ENCODE data around the gene SMCO2. TPM values are rescaled to one million over a fixed set of nuclear protein-coding genes. Genes with fewer than 3 reads are reported as not detected.

The SMCO2 gene
- total and polyA plus RNA-seq, 7 experiments from 2014 or later = 0.99 TPM; not detected in 6

DNA sequence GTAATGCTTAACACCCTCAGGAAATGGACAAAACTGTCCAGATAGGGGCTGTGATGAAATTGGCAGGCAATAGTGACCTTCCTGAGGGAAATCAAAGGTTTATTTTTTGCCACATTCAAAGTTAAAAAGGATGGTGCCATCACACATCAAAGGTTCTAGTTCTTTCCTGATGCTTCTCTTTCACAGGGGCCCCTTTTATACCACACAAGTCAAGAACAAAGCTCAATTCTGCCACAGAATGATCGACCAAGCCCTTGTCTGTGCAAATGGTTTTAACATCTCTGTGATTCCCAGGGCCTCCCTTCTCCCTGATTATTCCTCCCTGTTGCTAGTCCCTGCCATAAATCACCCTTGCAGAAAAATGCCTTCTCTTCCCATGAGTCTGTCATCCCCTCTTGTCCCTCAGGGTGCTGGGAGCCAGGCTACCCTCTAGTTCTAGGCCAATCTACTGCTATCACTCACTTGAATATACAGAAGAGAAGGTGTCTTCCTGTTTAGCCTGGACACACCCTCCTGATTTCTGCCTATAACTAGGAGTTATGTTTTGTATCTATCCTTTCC is 22.7 kb downstream of the SMCO2 start:
- no peaks in the 10 kb centered on the region for H3K36me3 ChIP-seq (ENCODE audit: control insufficient read depth in 2 of 3, insufficient read depth in 3 of 3, low read length in 3 of 3)
- no peaks in the 10 kb centered on the region for H3K27me3 ChIP-seq (ENCODE audit: control insufficient read depth in 2 of 2, insufficient read depth in 2 of 2, low read length in 2 of 2)
- Mint-ChIP-seq H3K4me1 (peaks cover 9 to 54% (median 23%) of the 10 kb centered on the region in 7 donors), H3K9me3 (peaks cover 0 to 7% (median 0%) of the 10 kb centered on the region in 11 donors), H3K36me3 (peaks cover 0 to 31% (median 0%) of the 10 kb centered on the region in 5 donors), H3K27me3 (peaks cover 0 to 4% (median 0%) of the 10 kb centered on the region in 5 donors), H3K27ac (no peak overlapping the region), H3K4me3 (no peak overlapping the region)
- no peaks in the 10 kb centered on the region for H3K9me3 ChIP-seq (ENCODE audit: control insufficient read depth in 2 of 3, low read length in 3 of 3)
- H3K4me1 ChIP-seq (ENCODE audit: control insufficient read depth in 2 of 2, insufficient read depth in 2 of 2, low read length in 2 of 2) = peaks cover 0 to 4% of the 10 kb centered on the region in 2 donors
- CTCF ChIA-PET = no interaction called here
- no peak overlapping the region for H3K4me3 ChIP-seq (ENCODE audit: low read length)
- ATAC-seq = no peak
- intact Hi-C loops (cut with micrococcal nuclease) = no loop called here
- POLR2A ChIA-PET = no interaction called here
- DNase-seq = no peak
- no peak overlapping the region for H3K27ac ChIP-seq (ENCODE audit: low read depth, low read length)

DNA sequence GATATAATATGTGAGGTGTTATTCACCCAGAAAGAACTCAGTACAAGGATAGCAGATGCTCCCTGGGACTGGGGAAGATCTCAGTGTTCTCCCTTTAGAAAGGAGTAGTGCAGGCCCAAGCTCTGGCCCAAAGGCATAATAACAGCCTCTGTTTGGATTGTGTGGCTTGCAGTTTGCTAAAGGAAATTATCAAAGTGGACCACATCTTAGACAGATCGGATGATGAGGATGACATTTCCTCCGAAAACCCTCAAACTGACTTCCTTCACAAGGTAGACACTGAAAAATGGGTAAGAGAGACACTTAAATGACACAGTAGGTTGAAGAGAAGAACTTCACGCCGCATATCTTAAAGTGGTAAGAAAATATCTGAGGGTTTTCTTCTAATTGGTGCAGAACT is 26.1 kb downstream of the SMCO2 start:
- H3K27ac Mint-ChIP-seq = peak overlapping the region in 1 of 9 donors; percentile 48
- no peaks in the 10 kb centered on the region for H3K27me3 Mint-ChIP-seq
- H3K4me3 Mint-ChIP-seq = peak overlapping the region in 2 of 10 donors; percentile 13 to 67
- H3K36me3 ChIP-seq (ENCODE audit: control insufficient read depth in 2 of 3, insufficient read depth in 3 of 3, low read length in 3 of 3) = no peaks in the 10 kb centered on the region
- ATAC-seq (no peak), DNase-seq (peak in 3 of 9 donors; percentile 2 to 16 (median 11))
- peaks cover under 1 to 25% (median 19%) of the 10 kb centered on the region in 11 donors for H3K9me3 Mint-ChIP-seq
- H3K27me3 ChIP-seq (ENCODE audit: control insufficient read depth in 2 of 2, insufficient read depth in 2 of 2, low read length in 2 of 2) = no peaks in the 10 kb centered on the region
- H3K4me1 Mint-ChIP-seq = peaks cover 9 to 43% (median 23%) of the 10 kb centered on the region in 7 donors
- ChIA-PET CTCF (no interaction called here), POLR2A (no interaction called here)
- H3K36me3 Mint-ChIP-seq = peaks cover 3 to 41% (median 7%) of the 10 kb centered on the region in 5 donors
- peaks cover 0 to 4% of the 10 kb centered on the region in 2 donors for H3K4me1 ChIP-seq (ENCODE audit: control insufficient read depth in 2 of 2, insufficient read depth in 2 of 2, low read length in 2 of 2)
- peaks cover 0 to under 1% (median 0%) of the 10 kb centered on the region in 3 experiments for H3K9me3 ChIP-seq (ENCODE audit: control insufficient read depth in 2 of 3, low read length in 3 of 3)
- no peak overlapping the region for H3K27ac ChIP-seq (ENCODE audit: low read depth, low read length)
- intact Hi-C loops (cut with micrococcal nuclease) = no loop called here
- no peak overlapping the region for H3K4me3 ChIP-seq (ENCODE audit: low read length)

DNA sequence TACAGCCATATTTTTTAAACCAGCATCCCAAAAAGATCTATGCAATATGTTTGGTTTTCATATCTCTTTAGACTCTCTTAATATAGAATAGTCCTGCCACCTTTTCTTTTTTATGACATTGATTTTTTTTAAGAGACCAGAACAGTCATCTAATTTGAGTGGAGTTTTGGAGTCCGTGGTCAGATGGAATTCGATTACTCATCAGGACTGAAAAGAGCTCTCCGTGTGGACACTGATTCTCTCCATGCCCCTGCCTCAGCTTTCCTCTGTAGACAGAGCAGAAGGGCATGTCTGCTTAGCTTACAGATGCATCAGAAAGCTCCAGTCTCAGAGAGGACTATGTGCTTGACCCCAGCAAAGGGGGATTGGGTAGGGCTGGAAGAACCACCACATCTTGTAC is 27.8 kb downstream of the SMCO2 start:
- Mint-ChIP-seq H3K4me3 (no peak overlapping the region), H3K4me1 (peaks cover 7 to 29% (median 20%) of the 10 kb centered on the region in 7 donors), H3K36me3 (peaks cover 4 to 46% (median 11%) of the 10 kb centered on the region in 5 donors), H3K27ac (no peak overlapping the region), H3K27me3 (no peaks in the 10 kb centered on the region), H3K9me3 (peaks cover 5 to 35% (median 28%) of the 10 kb centered on the region in 11 donors)
- ChIA-PET CTCF (no interaction called here), POLR2A (no interaction called here)
- Histone ChIP-seq H3K27me3 (ENCODE audit: control insufficient read depth in 2 of 2, insufficient read depth in 2 of 2, low read length in 2 of 2) (no peaks in the 10 kb centered on the region), H3K27ac (ENCODE audit: low read depth, low read length) (no peak overlapping the region), H3K36me3 (ENCODE audit: control insufficient read depth in 2 of 3, insufficient read depth in 3 of 3, low read length in 3 of 3) (no peaks in the 10 kb centered on the region), H3K4me3 (ENCODE audit: low read length) (no peak overlapping the region), H3K4me1 (ENCODE audit: control insufficient read depth in 2 of 2, insufficient read depth in 2 of 2, low read length in 2 of 2) (peaks cover 0 to under 1% of the 10 kb centered on the region in 2 donors), H3K9me3 (ENCODE audit: control insufficient read depth in 2 of 3, low read length in 3 of 3) (peaks cover 0 to 14% (median 8%) of the 10 kb centered on the region in 3 experiments)
- intact Hi-C loops (cut with micrococcal nuclease) = no loop called here
- ATAC-seq (no peak), DNase-seq (no peak)

DNA sequence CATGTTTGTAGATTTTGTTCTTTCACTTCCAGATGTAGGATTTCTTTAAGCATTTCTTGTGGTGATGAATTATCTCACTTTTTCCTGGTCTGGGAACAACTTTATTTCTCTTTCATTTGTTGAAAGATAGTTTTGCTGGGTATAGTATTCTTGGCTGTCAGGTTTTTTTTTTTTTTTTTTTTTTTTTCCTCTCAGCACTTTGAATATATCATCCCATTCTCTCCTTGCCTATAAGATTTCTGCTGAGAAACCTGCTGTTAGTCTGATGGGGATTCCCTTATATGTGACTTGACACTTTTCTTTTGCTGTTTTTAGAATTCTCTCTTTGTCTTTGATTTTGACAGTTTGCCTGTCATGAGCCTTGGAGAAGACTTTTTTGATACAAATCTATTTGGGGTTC is 30.5 kb downstream of the SMCO2 start:
- ChIA-PET CTCF (no interaction called here), POLR2A (no interaction called here)
- H3K4me1 ChIP-seq (ENCODE audit: control insufficient read depth in 2 of 2, insufficient read depth in 2 of 2, low read length in 2 of 2) = no peaks in the 10 kb centered on the region
- ATAC-seq (no peak), DNase-seq (no peak)
- H3K36me3 Mint-ChIP-seq = peaks cover 4 to 56% (median 11%) of the 10 kb centered on the region in 5 donors
- H3K36me3 ChIP-seq (ENCODE audit: control insufficient read depth in 2 of 3, insufficient read depth in 3 of 3, low read length in 3 of 3) = no peaks in the 10 kb centered on the region
- intact Hi-C loops (cut with micrococcal nuclease) = no loop called here
- no peak overlapping the region for H3K27ac Mint-ChIP-seq
- no peaks in the 10 kb centered on the region for H3K27me3 ChIP-seq (ENCODE audit: control insufficient read depth in 2 of 2, insufficient read depth in 2 of 2, low read length in 2 of 2)
- H3K4me3 Mint-ChIP-seq = no peak overlapping the region
- peaks cover 0 to 14% (median 8%) of the 10 kb centered on the region in 3 experiments for H3K9me3 ChIP-seq (ENCODE audit: control insufficient read depth in 2 of 3, low read length in 3 of 3)
- no peak overlapping the region for H3K27ac ChIP-seq (ENCODE audit: low read depth, low read length)
- no peak overlapping the region for H3K4me3 ChIP-seq (ENCODE audit: low read length)
- peaks cover 5 to 18% (median 15%) of the 10 kb centered on the region in 7 donors for H3K4me1 Mint-ChIP-seq
- no peaks in the 10 kb centered on the region for H3K27me3 Mint-ChIP-seq
- peaks cover 5 to 43% (median 28%) of the 10 kb centered on the region in 11 donors for H3K9me3 Mint-ChIP-seq

DNA sequence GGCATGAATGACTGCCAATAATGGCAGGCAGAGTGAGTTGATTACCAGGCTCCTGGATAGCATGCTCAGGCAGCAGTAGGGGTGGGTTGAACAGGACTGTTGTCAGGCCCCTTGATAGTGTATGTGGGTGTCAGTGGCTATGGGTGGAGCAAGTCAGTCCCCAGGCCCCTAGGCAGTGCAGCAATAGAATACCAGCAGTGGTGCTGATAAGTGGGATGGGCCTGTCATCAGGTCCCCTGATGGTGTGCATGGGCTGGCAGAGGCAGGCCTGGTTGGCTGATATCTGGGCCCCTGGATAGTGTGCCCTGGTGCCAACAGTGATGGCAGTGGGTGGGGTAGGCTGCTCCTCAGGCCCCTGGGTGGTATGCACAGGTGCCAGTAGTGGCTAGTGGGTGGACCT is 32.4 kb downstream of the SMCO2 start:
- Histone ChIP-seq H3K27me3 (ENCODE audit: control insufficient read depth in 2 of 2, insufficient read depth in 2 of 2, low read length in 2 of 2) (no peaks in the 10 kb centered on the region), H3K36me3 (ENCODE audit: control insufficient read depth in 2 of 3, insufficient read depth in 3 of 3, low read length in 3 of 3) (no peaks in the 10 kb centered on the region), H3K9me3 (ENCODE audit: control insufficient read depth in 2 of 3, low read length in 3 of 3) (peaks cover 0 to 14% (median 8%) of the 10 kb centered on the region in 3 experiments), H3K4me1 (ENCODE audit: control insufficient read depth in 2 of 2, insufficient read depth in 2 of 2, low read length in 2 of 2) (no peaks in the 10 kb centered on the region), H3K4me3 (ENCODE audit: low read length) (no peak overlapping the region), H3K27ac (ENCODE audit: low read depth, low read length) (no peak overlapping the region)
- peaks cover 5 to 43% (median 28%) of the 10 kb centered on the region in 11 donors for H3K9me3 Mint-ChIP-seq
- intact Hi-C loops (cut with micrococcal nuclease) = no loop called here
- H3K27ac Mint-ChIP-seq = no peak overlapping the region
- POLR2A ChIA-PET = no interaction called here
- DNase-seq (no peak), ATAC-seq (no peak)
- H3K4me1 Mint-ChIP-seq = no peaks in the 10 kb centered on the region
- no peaks in the 10 kb centered on the region for H3K27me3 Mint-ChIP-seq
- H3K36me3 Mint-ChIP-seq = peaks cover 4 to 50% (median 11%) of the 10 kb centered on the region in 5 donors
- CTCF ChIA-PET = interaction anchor here (0.7 kb wide), 1 partner anchor 123 kb away, joined by 3 read pairs; no protein-coding TSS in a partner anchor
- no peak overlapping the region for H3K4me3 Mint-ChIP-seq

DNA sequence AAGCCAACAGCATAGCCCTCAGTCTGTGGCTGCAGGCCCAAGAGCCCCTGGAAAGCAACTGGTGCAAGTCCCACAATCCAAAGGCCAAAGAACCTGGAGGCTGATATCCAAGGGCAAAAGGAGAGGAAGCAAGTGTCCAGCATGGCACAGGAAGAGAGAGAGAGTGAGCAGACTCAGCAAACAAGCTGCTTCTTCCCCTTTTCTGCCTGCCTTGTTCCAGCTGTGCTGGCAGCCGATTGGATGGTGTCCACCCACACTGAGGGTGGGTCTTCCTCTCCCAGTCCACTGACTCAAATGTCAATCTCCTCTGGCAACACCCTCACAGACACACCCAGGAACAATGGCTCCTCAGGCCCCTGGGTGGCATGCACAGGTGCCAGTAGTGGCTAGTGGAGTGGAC is 33.5 kb downstream of the SMCO2 start:
- no peak overlapping the region for H3K4me3 Mint-ChIP-seq
- ChIA-PET CTCF (no interaction called here), POLR2A (no interaction called here)
- H3K9me3 Mint-ChIP-seq = peaks cover 5 to 43% (median 28%) of the 10 kb centered on the region in 11 donors
- no peaks in the 10 kb centered on the region for H3K4me1 Mint-ChIP-seq
- H3K36me3 ChIP-seq (ENCODE audit: control insufficient read depth in 2 of 3, insufficient read depth in 3 of 3, low read length in 3 of 3) = no peaks in the 10 kb centered on the region
- no peak overlapping the region for H3K4me3 ChIP-seq (ENCODE audit: low read length)
- H3K36me3 Mint-ChIP-seq = peaks cover 4 to 45% (median 11%) of the 10 kb centered on the region in 5 donors
- no peak overlapping the region for H3K27ac ChIP-seq (ENCODE audit: low read depth, low read length)
- H3K27me3 Mint-ChIP-seq = no peaks in the 10 kb centered on the region
- DNase-seq (no peak), ATAC-seq (no peak)
- peaks cover 0 to 14% (median 8%) of the 10 kb centered on the region in 3 experiments for H3K9me3 ChIP-seq (ENCODE audit: control insufficient read depth in 2 of 3, low read length in 3 of 3)
- no peak overlapping the region for H3K27ac Mint-ChIP-seq
- H3K27me3 ChIP-seq (ENCODE audit: control insufficient read depth in 2 of 2, insufficient read depth in 2 of 2, low read length in 2 of 2) = no peaks in the 10 kb centered on the region
- intact Hi-C loops (cut with micrococcal nuclease) = no loop called here
- H3K4me1 ChIP-seq (ENCODE audit: control insufficient read depth in 2 of 2, insufficient read depth in 2 of 2, low read length in 2 of 2) = no peaks in the 10 kb centered on the region

DNA sequence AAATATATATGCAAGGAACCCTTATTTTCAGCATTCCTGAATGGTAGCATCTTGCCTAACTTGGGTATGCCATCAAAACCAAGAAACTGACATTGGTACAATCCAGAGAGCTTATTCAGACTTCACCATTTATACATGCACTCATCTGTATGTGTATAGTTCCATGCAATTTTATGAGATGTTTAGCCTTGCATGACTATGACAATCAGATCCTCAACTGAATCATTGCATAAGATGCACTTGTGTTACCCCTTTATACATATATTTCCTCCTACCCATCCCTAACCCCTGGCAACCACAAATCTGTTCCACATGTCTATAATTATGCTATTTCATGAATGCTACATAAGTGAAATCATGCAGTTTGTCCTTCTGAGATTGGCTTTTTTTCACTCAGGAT is 40.4 kb downstream of the SMCO2 start:
- ChIA-PET POLR2A (no interaction called here), CTCF (no interaction called here)
- H3K27ac ChIP-seq (ENCODE audit: low read depth, low read length) = no peak overlapping the region
- Mint-ChIP-seq H3K36me3 (peaks cover 0 to 16% (median 0%) of the 10 kb centered on the region in 5 donors), H3K27me3 (peaks cover 0 to 9% (median 4%) of the 10 kb centered on the region in 5 donors), H3K27ac (no peak overlapping the region), H3K4me3 (no peak overlapping the region), H3K9me3 (peaks cover 0 to 12% (median 0%) of the 10 kb centered on the region in 11 donors), H3K4me1 (no peaks in the 10 kb centered on the region)
- H3K4me1 ChIP-seq (ENCODE audit: control insufficient read depth in 2 of 2, insufficient read depth in 2 of 2, low read length in 2 of 2) = no peaks in the 10 kb centered on the region
- no peaks in the 10 kb centered on the region for H3K27me3 ChIP-seq (ENCODE audit: control insufficient read depth in 2 of 2, insufficient read depth in 2 of 2, low read length in 2 of 2)
- DNase-seq = no peak
- no peaks in the 10 kb centered on the region for H3K36me3 ChIP-seq (ENCODE audit: control insufficient read depth in 2 of 3, insufficient read depth in 3 of 3, low read length in 3 of 3)
- H3K9me3 ChIP-seq (ENCODE audit: control insufficient read depth in 2 of 3, low read length in 3 of 3) = no peaks in the 10 kb centered on the region
- intact Hi-C loops (cut with micrococcal nuclease) = no loop called here
- H3K4me3 ChIP-seq (ENCODE audit: low read length) = no peak overlapping the region
- no peak for ATAC-seq
